WTC11 (cell line): Measurements from ENCODE around the gene RTN3. TPM values are rescaled to one million over a fixed set of nuclear protein-coding genes. Genes with fewer than 3 reads are reported as not detected.

ENCODE experiments used
- AFF4 ChIP-seq: sonication (generic); formaldehyde crosslinking; IDR thresholded peaks from 2 replicates; pipeline ENCODE4 v1.8.1; 2023; ENCODE audit warnings: mild to moderate bottlenecking, missing genetic modification reagents, borderline replicate concordance
- ARID4B ChIP-seq: sonication (generic); formaldehyde crosslinking; IDR thresholded peaks from 2 replicates; pipeline ENCODE4 v1.8.0; 2023; ENCODE audit warnings: missing genetic modification reagents, mild to moderate bottlenecking, borderline replicate concordance
- ATF6 ChIP-seq: sonication (generic); formaldehyde crosslinking; IDR thresholded peaks from 2 replicates; pipeline ENCODE4 v1.8.1; 2023; ENCODE audit warnings: mild to moderate bottlenecking, missing genetic modification reagents
- CREB1 ChIP-seq: sonication (generic); formaldehyde crosslinking; IDR thresholded peaks from 2 replicates; pipeline ENCODE4 v1.8.0; 2023; ENCODE audit warnings: mild to moderate bottlenecking, missing genetic modification reagents
- CREM ChIP-seq: sonication (generic); formaldehyde crosslinking; IDR thresholded peaks from 2 replicates; pipeline ENCODE4 v1.8.1; 2022; ENCODE audit warnings: mild to moderate bottlenecking, missing genetic modification reagents, moderate library complexity
- CTCF ChIP-seq: fragments of 200-600 bp; IDR thresholded peaks from 2 replicates; pipeline ENCODE4 v1.8.0; 2022; ENCODE audit warnings: antibody characterized with exemption
- E2F5 ChIP-seq: sonication (generic); formaldehyde crosslinking; IDR thresholded peaks from 2 replicates; pipeline ENCODE4 v1.8.1; 2022; ENCODE audit warnings: mild to moderate bottlenecking, moderate library complexity, missing genetic modification reagents
- GTF2I ChIP-seq: fragments of 250-450 bp; sonication (Bioruptor Pico); conservative IDR thresholded peaks from 2 replicates; pipeline ENCODE4 v1.4.0; 2021; ENCODE audit warnings: mild to moderate bottlenecking
- NFATC4 ChIP-seq: fragments of 250-450 bp; sonication (Bioruptor Pico); IDR thresholded peaks from 2 replicates; pipeline ENCODE4 v1.9.0; 2021; ENCODE audit warnings: mild to moderate bottlenecking
- NR1H2 ChIP-seq: sonication (generic); formaldehyde crosslinking; IDR thresholded peaks from 2 replicates; pipeline ENCODE4 v1.9.0; 2021; ENCODE audit warnings: mild to moderate bottlenecking, moderate library complexity, missing genetic modification reagents
- NR3C1 ChIP-seq: sonication (generic); formaldehyde crosslinking; conservative IDR thresholded peaks from 2 replicates; pipeline ENCODE4 v1.8.1; 2023; ENCODE audit warnings: low read depth, mild to moderate bottlenecking, missing genetic modification reagents
- RORB ChIP-seq: fragments of 250-450 bp; sonication (Bioruptor Pico); IDR thresholded peaks from 2 replicates; pipeline ENCODE4 v1.9.0; 2021; ENCODE audit warnings: mild to moderate bottlenecking
- STAT6 ChIP-seq: sonication (generic); formaldehyde crosslinking; conservative IDR thresholded peaks from 2 replicates; pipeline ENCODE4 v1.8.1; 2023; ENCODE audit warnings: mild to moderate bottlenecking, low read depth, missing genetic modification reagents, moderate library complexity
- USF1 ChIP-seq: sonication (generic); formaldehyde crosslinking; IDR thresholded peaks from 2 replicates; pipeline ENCODE4 v1.8.0; 2022; ENCODE audit warnings: mild to moderate bottlenecking, missing genetic modification reagents
- ZNF138 ChIP-seq: sonication (generic); formaldehyde crosslinking; conservative IDR thresholded peaks from 2 replicates; pipeline ENCODE4 v1.8.1; 2022; ENCODE audit warnings: mild to moderate bottlenecking, moderate library complexity, missing genetic modification reagents
- ZNF281 ChIP-seq: sonication (generic); formaldehyde crosslinking; IDR thresholded peaks from 2 replicates; pipeline ENCODE4 v1.8.0; 2023; ENCODE audit warnings: mild to moderate bottlenecking, missing genetic modification reagents
- total RNA-seq: library from RNA; stranded (reverse); gene quantifications from 3 replicates; pipeline ENCODE4 v1.2.3, GENCODE V29; 2021

RTN3 gene
- total RNA-seq, 1 experiment from 2014 or later, result 159 TPM

- TF ChIP-seq STAT6, result 0 out of 2 replicates have a peak, but pooled peaks have one; percentile 35
- no peak for TF ChIP-seq CTCF
- TF ChIP-seq USF1 (CRISPR knock-in tag), result no peak; the same call in 1 of the 2 replicates
- TF ChIP-seq NR3C1 (CRISPR knock-in tag), result no peak
- TF ChIP-seq GTF2I (CRISPR knock-in tag), result no peak
- TF ChIP-seq E2F5 (CRISPR knock-in tag), result no peak; the same call in 1 of the 2 replicates
- TF ChIP-seq ARID4B (CRISPR knock-in tag), result 0 out of 2 replicates have a peak, but pooled peaks have one; percentile 41
- TF ChIP-seq RORB, result no peak
- TF ChIP-seq NFATC4 (CRISPR knock-in tag), result peak; percentile 58; the same call in 1 of the 2 replicates
- TF ChIP-seq CREM (CRISPR knock-in tag), result no peak; the same call in 1 of the 2 replicates
- TF ChIP-seq CREB1, result no peak; the same call in 1 of the 2 replicates
- no peak for TF ChIP-seq NR1H2 (CRISPR knock-in tag)
- TF ChIP-seq ZNF281 (CRISPR knock-in tag), result no peak; the same call in none of the 2 replicates
- no peak; the same call in 1 of the 2 replicates for TF ChIP-seq ZNF138 (CRISPR knock-in tag)
- TF ChIP-seq AFF4 (CRISPR knock-in tag), result no peak
- no peak for TF ChIP-seq ATF6 (CRISPR knock-in tag)
Observed at GRCh38 chr11:63761931-63762653, 80.8 kb downstream of the RTN3 start (continued).
